Anterior cingulate cortex (tissue), 58 donors: ENCODE measurements around the gene OSBPL8.
"Not testable (repeated sequence)": the region's sequence is repeated elsewhere in the genome, so short reads cannot be mapped to it uniquely, and the experiment has no call there.

Experiments
- DNase-seq, 58 donors: peaks; one replicate each; lab custom pipeline; 2025; lab: John Stamatoyannopoulos, UW

OSBPL8 gene

GRCh38 chr12:76532520-76532919, 27.1 kb downstream of the OSBPL8 start:
- DNase-seq: no peak

- no peak for DNase-seq
Observed at GRCh38 chr12:76531056-76531455, 28.5 kb downstream of the OSBPL8 start.

GRCh38 chr12:76530516-76530915, 29.1 kb downstream of the OSBPL8 start:
- no peak for DNase-seq

- no peak for DNase-seq
Observed at GRCh38 chr12:76529226-76529918, 30.2 kb downstream of the OSBPL8 start.

GRCh38 chr12:76523408-76523807, 36.2 kb downstream of the OSBPL8 start:
- no peak for DNase-seq

- DNase-seq: no peak
Observed at GRCh38 chr12:76520348-76520747, 39.2 kb downstream of the OSBPL8 start.

- no peak for DNase-seq
Observed at GRCh38 chr12:76519538-76519937, 40.0 kb downstream of the OSBPL8 start.

- DNase-seq: no peak
Observed at GRCh38 chr12:76518699-76519098, 40.9 kb downstream of the OSBPL8 start.

GRCh38 chr12:76515271-76515670, 44.3 kb downstream of the OSBPL8 start:
- DNase-seq: no peak

- not testable (repeated sequence) for DNase-seq
Observed at GRCh38 chr12:76511116-76511716, 48.4 kb downstream of the OSBPL8 start.

GRCh38 chr12:76508128-76508980, 51.2 kb downstream of the OSBPL8 start:
- DNase-seq: no peak

GRCh38 chr12:76506149-76506548, 53.4 kb downstream of the OSBPL8 start:
- no peak for DNase-seq

- no peak for DNase-seq
Observed at GRCh38 chr12:76505050-76505449, 54.5 kb downstream of the OSBPL8 start.

- no peak for DNase-seq
Observed at GRCh38 chr12:76504606-76505005, 55.0 kb downstream of the OSBPL8 start.

- no peak for DNase-seq
Observed at GRCh38 chr12:76503957-76504356, 55.6 kb downstream of the OSBPL8 start.

- no peak for DNase-seq
Observed at GRCh38 chr12:76501390-76501789, 58.2 kb downstream of the OSBPL8 start.

GRCh38 chr12:76499136-76499535, 60.4 kb downstream of the OSBPL8 start:
- not testable (repeated sequence) for DNase-seq

GRCh38 chr12:76495556-76495955, 64.0 kb downstream of the OSBPL8 start:
- DNase-seq: no peak

- DNase-seq: no peak
Observed at GRCh38 chr12:76491292-76491691, 68.3 kb downstream of the OSBPL8 start.

GRCh38 chr12:76490763-76491162, 68.8 kb downstream of the OSBPL8 start:
- DNase-seq: no peak

GRCh38 chr12:76489737-76490136, 69.8 kb downstream of the OSBPL8 start:
- no peak for DNase-seq
